Activated T-cell treated with anti-CD3 and anti-CD28 coated beads, Interleukin-2, amount 50 U/mL, for 72 hours (primary cell): ENCODE data around the gene PRDM16. TPM values are rescaled to one million over a fixed set of nuclear protein-coding genes. Genes with fewer than 3 reads are reported as not detected.

Experiments used
- ATAC-seq, 2 donors: fragments of 150-1000 bp; cut with Tn5 transposase; replicated peaks in 1 of 2; 2 replicates each; pipeline ENCODE4 v1.10.0; 2021; ENCODE audit warnings: moderate library complexity in 2 of 2, mild to moderate bottlenecking in 1 of 2
- DNase-seq, 2 donors: peaks; one replicate each; pipeline ENCODE4 v3.0.0; 2021 to 2022; ENCODE audit warnings: mixed read lengths in 1 of 2
- H3K27ac Mint-ChIP-seq: one replicate; pipeline ENCODE4 v1.8.0; 2022; ENCODE audit warnings: mild to moderate bottlenecking, moderate library complexity, mixed read lengths
- H3K27me3 Mint-ChIP-seq: one replicate; pipeline ENCODE4 v1.8.0; 2022; ENCODE audit warnings: low read depth, mixed read lengths
- H3K36me3 Mint-ChIP-seq, 2 donors: one replicate each; pipeline ENCODE4 v1.8.0; 2022; ENCODE audit warnings: mixed read lengths in 2 of 2, mild to moderate bottlenecking in 1 of 2; ENCODE audit not compliant: insufficient read depth in 2 of 2
- H3K4me1 Mint-ChIP-seq: one replicate; pipeline ENCODE4 v1.8.0; 2022; ENCODE audit warnings: low read depth, mixed read lengths
- H3K4me3 Mint-ChIP-seq, 2 donors: one replicate each; pipeline ENCODE4 v1.8.0; 2022; ENCODE audit warnings: mild to moderate bottlenecking in 2 of 2, mixed read lengths in 2 of 2, moderate library complexity in 2 of 2
- H3K9me3 Mint-ChIP-seq, 2 donors: one replicate each; pipeline ENCODE4 v1.8.0; 2022; ENCODE audit warnings: mixed read lengths in 2 of 2
- total RNA-seq, 2 donors: library from RNA; stranded (reverse); gene quantifications; one replicate each; pipeline ENCODE4 v1.2.3, GENCODE V29; 2022

Gene PRDM16
- total RNA-seq, 2 donors from 2014 or later = 0.77 to 1.7 TPM

GRCh38 chr1:3266870-3267549, 198.0 kb downstream of the PRDM16 start:
- Mint-ChIP-seq H3K9me3 (no peaks in the 10 kb centered on the region), H3K36me3 (no peaks in the 10 kb centered on the region), H3K27me3 (no peaks in the 10 kb centered on the region), H3K4me3 (no peak overlapping the region), H3K27ac (no peak overlapping the region), H3K4me1 (no peaks in the 10 kb centered on the region)
- DNase-seq (no peak), ATAC-seq (no peak)

GRCh38 chr1:3267550-3268270, 198.7 kb downstream of the PRDM16 start:
- Mint-ChIP-seq H3K27ac (no peak overlapping the region), H3K36me3 (no peaks in the 10 kb centered on the region), H3K4me3 (no peak overlapping the region), H3K9me3 (no peaks in the 10 kb centered on the region), H3K27me3 (no peaks in the 10 kb centered on the region), H3K4me1 (no peaks in the 10 kb centered on the region)
- ATAC-seq (no peak), DNase-seq (no peak)

- H3K36me3 Mint-ChIP-seq = no peaks in the 10 kb centered on the region
- ATAC-seq (no peak), DNase-seq (no peak)
- H3K4me1 Mint-ChIP-seq = no peaks in the 10 kb centered on the region
- no peak overlapping the region for H3K4me3 Mint-ChIP-seq
- H3K9me3 Mint-ChIP-seq = no peaks in the 10 kb centered on the region
- no peak overlapping the region for H3K27ac Mint-ChIP-seq
- no peaks in the 10 kb centered on the region for H3K27me3 Mint-ChIP-seq
These were observed 199.3 kb downstream of the PRDM16 start for GRCh38 chr1:3268281-3268680.

GRCh38 chr1:3270403-3271245, 201.6 kb downstream of the PRDM16 start:
- ATAC-seq (no peak), DNase-seq (no peak)
- Mint-ChIP-seq H3K27ac (no peak overlapping the region), H3K4me1 (no peaks in the 10 kb centered on the region), H3K9me3 (no peaks in the 10 kb centered on the region), H3K4me3 (no peak overlapping the region), H3K27me3 (no peaks in the 10 kb centered on the region), H3K36me3 (no peaks in the 10 kb centered on the region)

- H3K27me3 Mint-ChIP-seq = no peaks in the 10 kb centered on the region
- H3K4me1 Mint-ChIP-seq = no peaks in the 10 kb centered on the region
- ATAC-seq = no peak
These were observed 202.9 kb downstream of the PRDM16 start for GRCh38 chr1:3271866-3272265.

GRCh38 chr1:3272321-3273045, 203.5 kb downstream of the PRDM16 start:
- Mint-ChIP-seq H3K36me3 (no peaks in the 10 kb centered on the region), H3K9me3 (no peaks in the 10 kb centered on the region)
- ATAC-seq = no peak

More at GRCh38 chr1:3271866-3272265, 202.9 kb downstream of the PRDM16 start:
- H3K36me3 Mint-ChIP-seq = no peaks in the 10 kb centered on the region
- H3K9me3 Mint-ChIP-seq = no peaks in the 10 kb centered on the region
- no peak overlapping the region for H3K4me3 Mint-ChIP-seq
- DNase-seq = no peak
- H3K27ac Mint-ChIP-seq = no peak overlapping the region

GRCh38 chr1:3273447-3273846, 204.4 kb downstream of the PRDM16 start:
- ATAC-seq = no peak
- Mint-ChIP-seq H3K4me3 (no peak overlapping the region), H3K27ac (no peak overlapping the region), H3K9me3 (no peaks in the 10 kb centered on the region), H3K27me3 (no peaks in the 10 kb centered on the region), H3K4me1 (no peaks in the 10 kb centered on the region), H3K36me3 (no peaks in the 10 kb centered on the region)
- no peak for DNase-seq

More at GRCh38 chr1:3272321-3273045, 203.5 kb downstream of the PRDM16 start:
- H3K4me3 Mint-ChIP-seq = no peak overlapping the region
- DNase-seq = no peak
- H3K27ac Mint-ChIP-seq = no peak overlapping the region
- H3K4me1 Mint-ChIP-seq = no peaks in the 10 kb centered on the region
- no peaks in the 10 kb centered on the region for H3K27me3 Mint-ChIP-seq

- H3K36me3 Mint-ChIP-seq = no peaks in the 10 kb centered on the region
- H3K4me1 Mint-ChIP-seq = no peaks in the 10 kb centered on the region
- H3K4me3 Mint-ChIP-seq = no peak overlapping the region
- H3K27me3 Mint-ChIP-seq = no peaks in the 10 kb centered on the region
- H3K27ac Mint-ChIP-seq = no peak overlapping the region
- no peaks in the 10 kb centered on the region for H3K9me3 Mint-ChIP-seq
- ATAC-seq (no peak), DNase-seq (no peak)
These were observed 206.0 kb downstream of the PRDM16 start for GRCh38 chr1:3274972-3275371.

GRCh38 chr1:3275471-3276340, 206.7 kb downstream of the PRDM16 start:
- no peaks in the 10 kb centered on the region for H3K9me3 Mint-ChIP-seq
- H3K36me3 Mint-ChIP-seq = no peaks in the 10 kb centered on the region
- no peaks in the 10 kb centered on the region for H3K4me1 Mint-ChIP-seq
- no peak overlapping the region for H3K27ac Mint-ChIP-seq
- ATAC-seq (no peak), DNase-seq (no peak)
- H3K27me3 Mint-ChIP-seq = no peaks in the 10 kb centered on the region
- no peak overlapping the region for H3K4me3 Mint-ChIP-seq

- DNase-seq = no peak
- no peaks in the 10 kb centered on the region for H3K27me3 Mint-ChIP-seq
- H3K9me3 Mint-ChIP-seq = no peaks in the 10 kb centered on the region
These were observed 207.4 kb downstream of the PRDM16 start for GRCh38 chr1:3276341-3276800.

GRCh38 chr1:3277011-3277471, 208.0 kb downstream of the PRDM16 start:
- no peaks in the 10 kb centered on the region for H3K4me1 Mint-ChIP-seq
- ATAC-seq (no peak), DNase-seq (no peak)
- no peak overlapping the region for H3K27ac Mint-ChIP-seq
- H3K9me3 Mint-ChIP-seq = no peaks in the 10 kb centered on the region
- H3K36me3 Mint-ChIP-seq = no peaks in the 10 kb centered on the region
- H3K27me3 Mint-ChIP-seq = no peaks in the 10 kb centered on the region
- no peak overlapping the region for H3K4me3 Mint-ChIP-seq

More at GRCh38 chr1:3276341-3276800, 207.4 kb downstream of the PRDM16 start:
- no peaks in the 10 kb centered on the region for H3K4me1 Mint-ChIP-seq
- H3K27ac Mint-ChIP-seq = no peak overlapping the region
- H3K4me3 Mint-ChIP-seq = no peak overlapping the region
- ATAC-seq = no peak
- no peaks in the 10 kb centered on the region for H3K36me3 Mint-ChIP-seq

- Mint-ChIP-seq H3K27me3 (no peaks in the 10 kb centered on the region), H3K27ac (no peak overlapping the region), H3K9me3 (no peaks in the 10 kb centered on the region), H3K4me1 (no peaks in the 10 kb centered on the region), H3K4me3 (no peak overlapping the region), H3K36me3 (no peaks in the 10 kb centered on the region)
- DNase-seq (no peak), ATAC-seq (no peak)
These were observed 208.6 kb downstream of the PRDM16 start for GRCh38 chr1:3277623-3278022.
